GM21367 (cell line): ENCODE measurements around the gene TLCD3B.

Experiments
- ATAC-seq: cut with Tn5 transposase; IDR thresholded peaks from one replicate; pipeline ENCODE4 v1.9.1; 2021; ENCODE audit not compliant: unreplicated experiment

Gene TLCD3B

GRCh38 chr16:29990034-29990433 is 41.0 kb downstream of the TLCD3B start:
- no peak for ATAC-seq

- ATAC-seq = no peak
Observed at GRCh38 chr16:29989111-29989858, 41.8 kb downstream of the TLCD3B start.

- no peak for ATAC-seq
Observed at GRCh38 chr16:29988346-29989075, 42.6 kb downstream of the TLCD3B start.

GRCh38 chr16:29987371-29988085 is 43.5 kb downstream of the TLCD3B start:
- ATAC-seq = no peak

GRCh38 chr16:29986931-29987330 is 44.1 kb downstream of the TLCD3B start:
- ATAC-seq = no peak

GRCh38 chr16:29986231-29986630 is 44.8 kb downstream of the TLCD3B start:
- ATAC-seq = no peak

- ATAC-seq = no peak
Observed at GRCh38 chr16:29985271-29985811, 45.7 kb downstream of the TLCD3B start.

GRCh38 chr16:29984764-29985147 is 46.3 kb downstream of the TLCD3B start:
- no peak for ATAC-seq

- ATAC-seq = no peak
Observed at GRCh38 chr16:29984137-29984763, 46.8 kb downstream of the TLCD3B start.

GRCh38 chr16:29983420-29984136 is 47.5 kb downstream of the TLCD3B start:
- ATAC-seq = no peak

GRCh38 chr16:29982560-29983419 is 48.3 kb downstream of the TLCD3B start:
- no peak for ATAC-seq

- no peak for ATAC-seq
Observed at GRCh38 chr16:29978564-29979270, 52.4 kb downstream of the TLCD3B start.

GRCh38 chr16:29978081-29978480 is 53.0 kb downstream of the TLCD3B start:
- ATAC-seq = no peak

- ATAC-seq = no peak
Observed at GRCh38 chr16:29977063-29977825, 53.8 kb downstream of the TLCD3B start.

- ATAC-seq = no peak
Observed at GRCh38 chr16:29975811-29976511, 55.1 kb downstream of the TLCD3B start.

GRCh38 chr16:29975134-29975538 is 55.9 kb downstream of the TLCD3B start:
- no peak for ATAC-seq
